ENCODE measurements around the gene NFIA.
"Not testable (repeated sequence)": the region's sequence is repeated elsewhere in the genome, so short reads cannot be mapped to it uniquely, and the experiment has no call there.

The NFIA gene

DNA sequence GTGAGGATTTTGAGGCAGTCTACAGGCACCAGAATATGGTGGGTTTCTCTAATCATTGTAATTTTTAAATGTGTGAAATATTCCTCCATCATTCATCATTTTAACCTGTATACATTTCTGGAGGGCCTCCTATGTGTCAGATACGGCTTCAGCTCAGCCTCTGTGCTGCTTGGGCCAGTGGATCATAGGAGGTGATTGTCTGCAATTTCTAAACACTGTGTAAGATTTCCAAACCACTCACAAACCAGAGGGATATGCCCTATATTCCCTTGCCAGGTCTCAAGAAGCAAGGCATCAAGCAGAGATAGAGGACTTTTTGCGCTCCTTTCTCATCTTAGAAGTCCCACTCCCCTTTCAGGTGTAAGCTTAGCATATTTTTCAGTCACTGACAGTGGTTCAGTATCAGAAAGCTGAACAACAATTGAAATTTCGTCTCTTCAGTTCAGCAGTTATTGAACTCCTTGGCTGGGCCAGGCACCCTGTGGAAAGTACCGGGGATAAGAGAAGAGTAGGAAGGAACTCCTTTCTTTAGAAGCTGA lies 190.9 kb downstream of the NFIA start:
- DNase-seq (ENCODE audit: low spot score) = no peak

DNA sequence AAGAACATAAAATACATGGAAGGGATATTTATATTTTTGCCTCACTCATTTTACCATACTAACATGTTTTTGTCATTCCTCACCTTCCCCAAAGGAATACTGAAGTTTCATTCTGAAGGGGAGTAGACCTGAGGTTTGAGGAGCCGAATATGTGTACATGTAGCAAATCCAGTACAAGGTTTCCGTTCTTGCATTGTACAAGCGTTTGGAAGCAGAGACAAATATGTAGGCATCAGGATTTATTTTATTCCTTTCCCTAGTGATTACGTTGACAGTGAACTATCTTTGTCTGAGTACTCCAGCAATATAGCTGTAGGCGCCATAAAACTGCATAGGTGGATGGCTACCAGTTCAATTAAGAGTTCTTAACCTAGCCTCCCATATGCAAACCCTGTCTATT lies 191.5 kb downstream of the NFIA start:
- DNase-seq (ENCODE audit: low spot score) = no peak

- DNase-seq (ENCODE audit: low spot score) = no peak
Measured at GRCh38 chr1:61274939-61275338, 192.6 kb downstream of the NFIA start.

GRCh38 chr1:61276246-61276645 lies 193.9 kb downstream of the NFIA start:
- DNase-seq (ENCODE audit: low spot score) = no peak

DNA sequence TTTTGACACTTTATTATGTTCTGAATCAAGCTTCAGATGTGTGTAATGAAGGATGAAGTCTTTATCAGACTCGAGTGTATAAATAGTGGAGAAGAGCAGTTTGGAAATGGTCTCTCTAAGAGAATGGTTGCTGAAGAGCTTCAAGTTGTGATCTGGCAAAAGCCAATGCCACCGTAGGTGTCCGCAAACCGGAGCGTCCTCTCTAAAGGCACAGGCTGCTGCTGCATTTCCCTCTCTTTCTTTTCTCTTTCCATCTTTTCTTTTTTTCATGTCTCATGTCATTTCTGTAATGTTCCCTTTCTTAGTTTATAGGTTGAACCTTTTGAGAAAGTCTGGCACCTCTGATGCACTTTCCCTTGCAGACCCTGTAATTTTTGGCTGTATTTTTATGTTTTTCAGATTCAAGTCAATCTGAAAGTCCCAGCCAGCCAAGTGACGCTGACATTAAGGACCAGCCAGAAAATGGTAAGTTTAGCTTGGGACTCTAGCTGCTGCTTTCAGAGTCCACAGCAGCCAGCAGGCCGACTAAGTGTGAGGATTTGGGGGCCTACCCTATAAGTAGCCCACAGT lies 194.8 kb downstream of the NFIA start:
- DNase-seq (ENCODE audit: low spot score) = no peak

DNA sequence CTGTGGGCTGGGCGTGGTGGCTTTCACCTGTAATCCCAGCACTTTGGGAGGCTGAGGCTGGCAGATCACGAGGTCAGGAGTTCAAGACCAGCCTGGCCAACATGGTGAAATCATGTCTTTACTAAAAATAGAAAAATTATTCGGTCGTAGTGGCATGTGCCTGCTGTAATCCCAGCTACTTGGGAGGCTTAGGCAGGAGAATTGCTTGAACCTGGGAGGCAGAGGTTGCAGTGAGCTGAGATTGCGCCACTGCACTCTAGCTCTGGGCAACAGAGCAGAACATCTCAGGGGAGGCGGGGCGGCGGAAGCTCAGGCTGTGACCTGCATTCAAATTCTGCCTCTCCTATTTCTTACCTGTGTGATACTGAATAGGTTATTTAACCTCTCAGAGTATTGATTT lies 196.1 kb downstream of the NFIA start:
- DNase-seq (ENCODE audit: low spot score) = not testable (repeated sequence)

- DNase-seq (ENCODE audit: low spot score) = no peak
Measured at GRCh38 chr1:61278966-61279365, 196.6 kb downstream of the NFIA start.

- DNase-seq (ENCODE audit: low spot score) = no peak
Measured at GRCh38 chr1:61279570-61279969, 197.2 kb downstream of the NFIA start.

DNA sequence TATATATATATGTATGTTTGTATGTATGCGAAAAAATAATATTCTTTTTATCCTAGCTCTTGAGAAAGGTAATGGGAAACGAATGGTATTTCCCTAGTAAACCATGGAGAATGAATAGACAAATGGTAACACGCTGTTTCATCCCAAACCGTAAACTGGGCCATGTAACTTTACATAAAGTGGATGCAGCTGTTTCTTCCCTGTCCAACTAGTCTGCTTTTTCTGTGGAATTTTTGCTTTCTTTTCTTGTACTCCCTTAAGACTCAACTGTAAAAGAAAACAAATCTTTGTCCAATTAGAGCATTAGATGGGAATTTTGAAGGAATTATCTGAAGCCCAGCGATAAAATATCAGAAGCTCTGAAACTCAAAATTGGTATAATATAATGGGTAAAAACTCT lies 198.1 kb downstream of the NFIA start:
- DNase-seq (ENCODE audit: low spot score) = no peak

GRCh38 chr1:61282387-61282786 lies 200.0 kb downstream of the NFIA start:
- no peak for DNase-seq (ENCODE audit: low spot score)

- no peak for DNase-seq (ENCODE audit: low spot score)
Measured at GRCh38 chr1:61284248-61284854, 202.0 kb downstream of the NFIA start.

DNA sequence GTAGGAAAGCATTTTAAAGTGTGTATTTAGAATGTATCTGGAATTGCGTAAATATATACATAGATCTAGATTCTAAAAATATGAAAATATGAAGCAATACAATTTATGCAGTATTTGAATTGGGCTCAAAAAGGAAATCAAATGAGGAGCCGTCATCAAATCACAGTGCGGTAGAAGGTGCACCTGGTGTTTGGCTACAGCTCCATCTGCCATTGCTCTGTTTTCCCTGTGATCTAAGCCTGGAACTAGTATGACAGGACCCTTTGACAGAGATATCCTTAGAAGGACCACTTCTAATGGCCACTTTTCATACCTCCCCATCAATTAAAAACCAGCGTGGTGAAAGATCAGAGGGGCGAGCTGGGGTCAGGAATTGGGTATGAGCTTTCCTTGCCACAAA lies 202.6 kb downstream of the NFIA start:
- DNase-seq (ENCODE audit: low spot score) = no peak

GRCh38 chr1:61285371-61285885 lies 203.1 kb downstream of the NFIA start:
- no peak for DNase-seq (ENCODE audit: low spot score)

DNA sequence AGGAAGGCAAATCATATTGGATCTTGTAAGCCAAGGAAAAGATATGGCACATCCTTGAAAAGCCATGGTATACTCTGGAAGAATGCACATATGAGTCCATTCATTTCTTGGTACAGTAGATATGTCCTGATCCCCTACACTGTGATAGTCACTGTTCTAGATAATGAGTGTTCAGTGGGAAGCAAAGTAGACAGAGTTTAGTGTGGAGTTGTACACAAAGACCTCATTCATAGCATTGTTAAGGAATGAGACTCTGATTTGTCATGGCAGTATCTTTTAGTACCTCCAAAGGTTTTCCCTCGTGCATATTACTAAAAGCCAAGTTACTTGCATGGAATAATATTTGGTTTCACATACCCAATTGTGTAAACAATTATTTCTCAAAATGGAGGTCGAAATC lies 204.7 kb downstream of the NFIA start:
- no peak for DNase-seq (ENCODE audit: low spot score)

DNA sequence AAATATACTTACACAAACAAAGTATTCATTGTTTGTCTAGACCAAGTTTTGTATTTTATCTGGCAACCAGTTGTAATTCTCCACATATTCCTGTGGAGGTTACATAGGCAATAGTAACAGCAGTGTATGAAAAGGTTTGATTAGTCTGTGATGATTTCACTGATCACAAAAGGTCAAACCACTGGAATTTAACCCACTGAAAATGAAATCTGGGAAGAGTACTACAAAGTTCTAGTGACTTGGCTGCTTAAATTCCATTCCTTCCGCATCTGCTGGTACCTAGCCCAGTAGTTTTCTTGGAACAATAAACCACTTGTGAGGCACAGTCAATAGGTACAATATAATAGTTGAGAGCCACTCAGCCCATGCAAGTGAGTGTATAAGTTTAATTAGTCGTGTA lies 205.4 kb downstream of the NFIA start:
- DNase-seq (ENCODE audit: low spot score) = no peak

GRCh38 chr1:61289232-61290098 lies 207.1 kb downstream of the NFIA start:
- DNase-seq (ENCODE audit: low spot score) = no peak

DNA sequence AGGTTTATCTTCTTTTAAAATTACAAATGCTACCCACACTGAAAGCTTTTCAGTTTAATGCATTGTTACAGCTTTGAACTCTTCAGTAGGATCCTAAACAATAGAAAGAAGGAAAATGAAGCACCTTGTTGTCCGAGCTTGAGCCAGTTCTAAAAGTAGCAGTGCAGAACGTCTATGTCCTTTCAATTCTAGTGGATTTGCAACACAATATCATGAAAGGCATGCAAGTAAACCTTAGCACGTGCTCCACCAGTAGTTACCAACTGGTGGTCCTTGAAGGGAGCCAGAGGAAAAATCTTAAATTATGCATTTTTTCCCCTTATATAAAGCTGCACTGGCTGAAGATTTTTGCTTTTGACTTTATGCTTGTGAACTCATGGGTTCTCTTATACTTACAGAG lies 208.2 kb downstream of the NFIA start:
- DNase-seq (ENCODE audit: low spot score) = no peak

GRCh38 chr1:61293197-61293596 lies 210.8 kb downstream of the NFIA start:
- no peak for DNase-seq (ENCODE audit: low spot score)

DNA sequence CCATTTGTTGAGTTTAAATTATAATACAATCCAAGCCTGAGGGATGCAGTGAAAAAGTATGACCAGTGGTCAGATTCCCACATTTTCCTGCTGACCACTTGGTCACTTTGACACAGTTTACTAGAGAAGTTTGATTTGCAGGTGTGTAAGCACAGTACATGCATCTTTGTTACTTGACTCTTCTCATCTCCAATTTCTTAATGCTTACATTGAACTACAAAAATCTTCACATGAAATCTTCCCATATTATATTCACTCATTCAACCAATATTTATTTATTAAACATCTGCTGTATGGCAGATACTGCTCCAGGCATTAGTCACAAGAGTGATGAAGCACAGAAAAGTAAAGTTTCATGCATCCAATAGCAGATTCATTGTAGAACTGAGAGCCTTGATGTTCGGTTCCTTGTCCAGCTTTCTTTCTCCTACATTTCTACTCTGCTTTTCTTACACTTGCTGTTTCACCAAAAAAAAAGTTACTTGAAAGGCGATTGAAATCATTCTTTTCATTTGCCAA lies 211.7 kb downstream of the NFIA start:
- DNase-seq (ENCODE audit: low spot score) = no peak

GRCh38 chr1:61294930-61295329 lies 212.6 kb downstream of the NFIA start:
- no peak for DNase-seq (ENCODE audit: low spot score)

DNA sequence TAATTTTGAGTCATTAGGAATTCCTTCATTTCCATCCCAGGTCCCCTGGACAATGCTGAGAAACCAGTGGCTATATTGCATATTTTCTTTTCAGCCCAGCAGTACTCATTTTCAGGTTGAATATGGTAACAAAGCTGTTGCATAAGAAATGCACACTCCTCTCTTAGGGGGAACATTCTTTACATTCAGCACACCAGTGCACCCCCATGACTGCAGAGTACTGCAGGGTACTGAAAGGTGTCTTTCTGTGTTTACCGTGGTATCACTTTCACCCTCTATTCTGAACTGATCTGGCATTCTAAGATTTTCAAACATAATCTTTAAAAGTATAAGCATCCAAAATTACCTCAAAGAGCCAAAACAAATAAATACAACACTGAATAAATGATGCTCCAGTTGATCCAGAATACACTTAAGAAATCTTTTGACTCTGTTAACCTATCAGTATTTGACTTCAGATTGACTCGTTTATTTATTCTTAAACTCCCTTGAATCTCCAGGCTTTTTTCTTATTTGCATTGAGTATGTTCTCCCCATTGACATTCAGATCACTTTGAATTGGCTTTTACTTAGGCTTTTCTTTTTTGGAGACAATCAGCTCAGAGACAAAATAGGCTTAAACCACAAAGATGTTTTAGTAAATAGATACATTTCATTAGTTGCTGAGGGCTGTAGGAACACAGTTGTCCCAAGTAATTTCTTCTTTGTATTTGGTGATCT lies 213.6 kb downstream of the NFIA start:
- DNase-seq (ENCODE audit: low spot score) = no peak

GRCh38 chr1:61297887-61298286 lies 215.5 kb downstream of the NFIA start:
- no peak for DNase-seq (ENCODE audit: low spot score)

Measured in CD4-positive, alpha-beta T cell treated with Interleukin-2 at 100 ng/mL for 4 hours (primary cell).